Glomerular visceral epithelial cell (primary cell): ENCODE results near the gene RAB6B.

Experiments used
- DNase-seq: peaks from one replicate; pipeline ENCODE4 v3.0.0-alpha.2; 2016; ENCODE audit errors: extremely low spot score

RAB6B gene

DNA sequence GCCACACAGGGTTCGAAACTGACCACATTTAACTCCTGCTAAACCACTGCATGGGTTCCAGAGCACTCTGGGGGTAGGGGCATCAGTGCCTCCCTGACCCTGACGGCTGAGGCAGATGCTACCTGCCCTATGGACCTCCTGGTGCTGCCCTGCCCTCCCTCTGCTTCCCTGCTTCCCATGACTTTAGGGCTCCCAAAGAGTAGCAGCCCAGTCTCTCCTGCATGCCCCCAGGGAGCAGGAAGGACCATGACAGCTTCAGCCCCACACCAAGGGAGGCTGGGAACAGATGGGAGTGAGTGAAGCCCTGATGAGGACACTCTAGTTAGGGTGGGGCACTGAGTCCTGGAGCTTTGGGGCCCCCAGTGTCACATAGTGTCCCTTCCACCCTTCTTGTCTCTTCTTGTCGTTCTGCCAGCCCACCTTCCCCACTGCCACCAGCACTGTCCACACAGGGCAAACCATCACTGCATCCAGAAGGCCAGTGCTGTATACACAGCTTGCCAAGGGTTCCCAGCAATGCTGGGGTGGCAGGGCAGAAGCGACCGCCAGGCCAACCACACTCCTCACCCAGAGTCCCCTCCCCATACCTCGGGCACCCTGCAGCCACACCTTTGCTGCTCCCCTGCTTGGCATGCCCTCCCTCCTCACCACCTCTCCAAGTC lies 59.1 kb downstream of the RAB6B start:
- DNase-seq = no peak

DNA sequence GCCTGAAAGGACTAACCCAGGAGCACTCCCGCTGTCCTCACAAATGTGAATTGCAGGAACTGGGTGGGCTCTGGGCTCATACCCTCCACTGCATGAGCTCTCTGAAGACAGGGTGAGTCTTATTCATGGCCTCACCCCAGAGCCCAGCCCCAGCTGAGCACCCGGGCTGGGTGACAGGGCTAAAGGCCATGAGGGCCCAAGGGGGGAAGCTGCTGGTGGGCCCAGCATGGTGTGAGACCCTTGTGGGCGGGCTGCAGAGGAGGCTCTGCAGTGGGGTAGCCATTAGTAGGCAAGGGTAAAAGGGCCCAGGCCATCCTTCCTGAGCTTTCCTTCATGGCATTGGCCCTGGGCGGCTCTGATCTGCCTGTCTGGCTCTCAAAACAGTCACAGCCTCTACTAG lies 59.7 kb downstream of the RAB6B start:
- DNase-seq = no peak

DNA sequence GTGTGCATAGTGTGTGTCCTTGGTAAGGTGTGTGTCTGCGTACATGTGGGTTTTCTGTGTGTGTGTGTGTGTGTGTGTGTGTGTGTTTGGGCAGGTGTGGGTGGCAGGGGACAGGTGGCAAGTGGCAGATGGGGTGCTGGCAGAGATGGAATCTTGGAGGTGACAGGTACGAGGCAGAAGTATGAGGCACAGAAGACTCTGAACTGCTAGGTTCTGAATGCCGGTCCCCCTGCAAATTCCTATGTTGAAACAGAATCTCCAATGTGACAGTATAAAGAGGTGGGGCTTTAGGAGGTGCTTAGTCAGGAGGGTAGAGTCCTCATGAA lies 60.3 kb downstream of the RAB6B start:
- DNase-seq = no peak

DNA sequence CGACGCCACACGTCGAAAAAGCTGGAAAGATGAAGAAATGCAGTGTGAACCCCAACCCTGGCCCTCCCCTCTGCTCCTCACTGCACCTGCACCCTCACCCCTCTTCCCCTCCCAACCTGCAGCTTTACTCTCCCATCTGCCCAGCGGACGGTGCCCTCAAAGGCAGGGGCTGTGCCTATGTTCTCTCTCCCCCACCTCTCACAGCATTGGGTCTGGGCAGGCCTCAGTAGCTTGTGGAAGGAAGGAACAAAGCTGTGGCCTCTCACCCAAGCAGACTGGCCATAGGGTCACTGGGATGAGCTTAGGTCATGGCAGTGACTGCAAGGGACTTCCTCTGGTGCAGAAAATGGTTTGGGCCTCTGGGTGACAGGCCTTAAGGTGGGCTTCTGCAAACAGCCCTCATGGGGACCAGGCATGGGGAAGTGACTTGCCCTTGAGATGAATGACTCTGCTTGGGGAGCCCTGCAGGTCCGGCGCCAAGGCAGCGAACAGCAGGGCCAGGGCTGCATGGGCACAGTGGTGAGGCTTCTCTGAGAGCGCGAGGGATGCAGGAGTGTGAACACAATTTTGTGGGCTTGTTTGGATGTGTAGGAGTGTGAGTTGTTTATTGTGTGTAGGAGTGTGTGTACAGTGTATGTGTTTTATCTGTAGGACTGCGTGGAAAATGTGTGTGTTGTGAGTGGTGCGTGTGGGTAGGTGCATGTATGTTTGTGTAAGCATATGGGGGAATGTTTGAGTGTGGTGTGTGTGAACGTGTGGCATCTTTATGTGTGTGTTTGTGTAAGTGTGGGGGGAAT lies 60.9 kb downstream of the RAB6B start:
- no peak for DNase-seq

DNA sequence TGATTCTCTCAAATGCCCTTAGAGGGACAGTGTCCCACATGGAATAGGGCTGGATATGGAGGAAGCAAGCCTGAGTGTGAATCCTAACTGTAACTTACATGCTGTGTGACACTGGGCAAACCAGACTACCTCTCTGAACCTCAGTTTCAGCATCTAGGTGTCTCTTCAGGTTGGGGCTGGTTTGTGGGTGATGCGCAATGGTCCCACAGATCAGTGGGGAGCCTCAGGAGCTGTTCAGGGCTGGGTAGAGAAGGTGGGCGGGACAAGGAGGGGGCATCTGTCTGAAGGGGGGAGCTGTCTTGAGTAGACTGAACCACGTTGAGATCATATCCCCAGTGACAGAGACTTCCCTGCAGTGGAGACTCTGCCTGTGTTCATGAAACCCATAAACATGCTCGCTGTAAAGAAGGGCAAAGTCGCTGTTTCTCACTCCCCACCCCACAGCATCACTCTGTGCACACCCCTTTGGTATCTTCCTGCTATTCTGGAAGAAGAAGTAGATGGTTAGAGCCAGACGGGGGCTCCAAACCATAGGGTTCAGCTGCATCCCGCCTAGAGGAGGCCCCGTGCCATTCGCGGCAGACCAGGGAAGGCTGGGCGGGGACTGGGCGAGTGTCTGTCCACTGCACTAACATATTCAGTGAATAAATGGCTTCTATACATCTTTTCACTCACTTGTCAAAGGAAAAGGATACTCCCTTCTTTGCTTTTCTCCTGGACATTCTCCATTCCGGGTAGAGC lies 61.6 kb downstream of the RAB6B start:
- no peak for DNase-seq

DNA sequence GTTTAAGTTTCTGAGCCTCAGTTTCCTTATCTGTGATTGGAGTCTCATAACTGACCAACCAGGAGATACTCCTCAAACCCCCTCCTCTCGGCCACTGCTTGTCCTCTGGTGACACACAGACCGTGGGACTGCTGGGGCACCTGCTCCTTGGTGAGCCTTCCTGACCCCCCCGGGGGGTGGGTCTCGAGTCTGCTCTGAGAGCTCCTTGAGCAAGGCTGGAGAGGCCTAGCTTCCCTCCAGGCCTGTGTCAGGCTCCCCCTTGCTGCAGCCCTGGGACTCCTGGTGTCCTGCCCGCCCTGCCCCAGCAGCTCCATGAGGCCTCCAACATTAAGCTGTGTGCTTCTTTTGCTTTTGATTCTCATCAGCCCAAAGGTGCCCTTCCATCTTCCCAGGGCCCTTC lies 62.4 kb downstream of the RAB6B start:
- DNase-seq = no peak

DNA sequence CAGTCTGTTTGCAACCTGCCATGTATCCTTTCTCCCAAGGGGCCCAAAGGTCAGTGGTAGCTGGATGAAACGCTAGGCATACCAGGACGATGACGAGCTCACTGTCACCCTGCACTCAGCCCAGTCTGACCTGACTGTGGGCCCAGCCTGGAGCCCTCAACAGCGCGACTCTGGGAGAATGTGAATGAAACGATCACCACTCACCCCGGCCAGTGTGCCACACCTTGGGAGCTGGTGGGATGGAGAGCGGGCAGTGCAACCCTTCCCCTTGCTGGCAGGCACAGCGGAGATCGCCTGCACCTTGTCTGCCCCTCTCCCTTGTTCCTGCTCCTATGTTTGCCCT lies 62.9 kb downstream of the RAB6B start:
- DNase-seq = no peak

DNA sequence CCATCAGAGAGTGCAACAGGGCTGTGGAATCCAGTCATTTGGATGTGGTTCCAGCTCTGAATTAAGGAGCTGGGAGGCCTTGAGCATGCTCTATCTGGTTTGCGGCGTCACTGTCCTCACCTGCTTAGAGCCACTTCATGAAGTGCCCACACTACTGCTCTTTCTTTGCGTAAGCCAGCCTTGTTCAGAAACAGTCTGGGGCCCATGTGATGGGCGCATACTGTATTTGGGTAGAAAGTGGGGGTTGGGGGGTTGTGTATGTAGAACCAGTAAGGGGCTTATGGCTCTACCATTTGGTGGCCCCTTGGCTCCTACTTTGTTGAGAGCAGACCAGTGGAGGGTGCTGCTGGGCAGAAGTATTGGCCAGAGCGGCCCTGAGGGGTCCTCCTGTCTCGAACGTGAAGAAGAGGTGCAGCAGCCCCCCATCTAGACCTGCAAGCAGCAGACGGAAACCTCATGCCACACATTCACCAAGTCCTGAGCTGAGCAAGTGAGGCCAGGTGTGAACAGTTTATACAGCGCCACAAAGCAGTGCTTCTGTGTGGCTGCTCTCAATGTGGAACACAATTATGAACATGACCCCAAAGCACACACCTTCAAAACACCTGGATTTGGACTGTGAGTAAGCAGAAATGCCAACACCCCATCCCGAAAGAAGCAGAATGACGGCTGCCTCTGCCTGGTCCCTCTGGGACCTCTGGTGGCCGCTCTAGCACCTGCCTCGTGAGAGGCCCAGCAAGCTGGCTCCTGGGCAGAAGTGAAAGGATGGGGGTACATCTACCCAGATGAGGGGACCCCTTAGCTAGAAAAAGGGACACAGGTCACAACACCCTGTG lies 63.5 kb downstream of the RAB6B start:
- DNase-seq = no peak

DNA sequence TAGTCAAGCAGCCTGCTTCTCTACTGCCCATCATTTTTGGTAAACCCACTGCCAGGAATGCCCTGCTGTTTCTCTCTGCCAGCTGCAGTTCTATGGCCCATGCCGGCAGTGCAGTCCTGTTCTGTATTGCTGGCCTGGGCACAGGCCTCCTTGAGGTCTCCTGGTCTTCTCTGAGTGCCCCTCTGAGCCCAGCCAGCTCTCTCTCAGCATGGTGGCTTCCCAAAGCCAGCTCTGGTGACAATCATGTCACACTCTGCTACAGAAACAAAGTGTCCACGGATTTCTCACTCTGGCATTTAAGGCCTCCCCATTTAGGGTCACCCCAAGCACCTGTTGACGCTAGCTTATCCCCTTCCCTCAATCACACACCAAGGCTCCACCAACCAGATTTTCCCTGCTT lies 65.6 kb downstream of the RAB6B start:
- no peak for DNase-seq

DNA sequence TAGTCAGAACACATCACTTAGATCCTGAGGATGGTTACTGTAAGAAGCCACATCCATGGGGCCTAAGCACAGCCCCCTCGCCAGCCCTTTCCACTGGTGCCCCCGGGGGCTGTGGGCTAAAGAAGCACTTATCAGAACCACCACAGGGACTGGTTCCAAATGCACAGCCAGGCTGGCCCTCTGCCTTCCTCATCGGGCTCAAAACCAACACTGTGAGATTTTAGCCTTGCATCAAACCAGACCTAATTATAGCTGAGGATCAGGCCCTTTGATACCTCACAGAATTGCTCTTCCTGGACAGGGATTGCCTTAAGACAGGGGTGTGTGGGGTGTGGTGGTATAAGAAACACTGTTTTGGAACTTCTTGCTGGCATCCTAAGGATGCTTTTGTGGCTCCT lies 66.4 kb downstream of the RAB6B start:
- DNase-seq = no peak

DNA sequence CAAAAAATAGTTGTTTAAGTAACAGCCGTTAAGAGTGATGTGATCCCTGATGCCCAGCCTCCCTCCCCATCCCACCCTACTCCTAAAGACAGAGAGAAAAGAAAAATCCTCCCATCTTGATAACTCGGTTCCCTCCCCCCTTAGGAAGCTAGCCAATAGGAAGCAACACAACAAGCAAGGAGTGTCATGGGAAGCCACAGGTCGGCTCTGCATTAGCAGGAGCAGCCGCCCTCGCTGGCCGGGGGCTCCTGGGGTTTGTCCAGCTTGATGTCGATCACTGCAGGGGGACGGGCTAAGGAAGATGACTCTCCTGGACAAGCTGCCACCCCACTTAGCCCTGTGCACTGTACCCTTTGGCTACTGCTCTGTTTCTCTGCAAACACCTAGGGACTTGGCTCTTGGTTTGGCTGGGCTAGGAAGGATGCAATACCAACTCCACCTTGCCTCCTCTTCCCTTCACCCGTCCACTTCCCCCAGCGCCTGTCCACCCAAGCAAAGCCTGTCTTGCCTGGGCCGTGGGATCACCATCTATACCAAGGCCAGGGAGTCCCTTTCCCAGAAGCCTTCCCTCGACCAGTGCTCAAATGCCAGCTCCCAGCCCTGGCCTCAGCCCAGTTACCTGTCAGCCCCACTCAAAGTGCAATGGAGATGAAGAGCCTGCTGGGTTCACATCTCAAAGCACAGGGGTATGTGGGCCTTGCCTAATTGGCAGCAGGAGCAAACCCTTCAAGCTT lies 66.9 kb downstream of the RAB6B start:
- DNase-seq = no peak

DNA sequence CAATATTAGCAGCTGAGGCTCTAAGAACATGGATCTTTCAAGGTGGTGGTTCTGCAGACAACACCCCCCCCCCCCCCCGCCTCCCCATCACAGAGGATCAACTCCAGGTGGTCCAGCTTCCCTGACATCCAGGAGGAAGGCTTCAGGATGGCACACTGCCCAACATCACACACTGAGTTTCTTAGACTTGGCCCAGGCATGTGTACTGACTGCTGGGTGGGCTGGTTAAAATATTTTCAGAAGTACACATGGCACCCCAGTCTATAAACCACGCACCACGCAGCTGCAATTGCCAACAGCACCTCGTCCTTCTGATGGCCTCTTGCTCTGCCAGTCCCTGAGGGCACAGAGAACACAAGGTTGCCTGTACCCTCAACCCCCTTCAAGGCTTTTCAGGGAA lies 68.0 kb downstream of the RAB6B start:
- no peak for DNase-seq

DNA sequence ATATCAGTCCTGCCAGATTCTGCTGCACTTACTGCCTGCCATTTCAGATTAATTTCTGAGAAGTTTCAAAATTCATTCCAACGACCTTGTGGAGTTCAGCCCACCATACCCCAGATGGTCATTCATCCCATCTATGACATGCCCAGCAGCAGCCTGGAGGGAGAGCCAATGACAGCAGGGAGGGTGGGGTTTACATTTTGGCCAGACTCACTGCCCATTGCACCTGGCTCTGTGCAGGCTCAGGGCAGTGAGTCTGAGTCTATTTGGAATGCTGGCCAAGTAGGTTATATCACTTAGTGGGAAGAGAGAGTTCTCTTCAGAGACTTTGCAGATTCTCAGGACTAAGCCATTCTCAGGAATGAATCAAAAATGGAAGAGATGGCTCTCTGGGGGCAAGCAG lies 68.5 kb downstream of the RAB6B start:
- no peak for DNase-seq

DNA sequence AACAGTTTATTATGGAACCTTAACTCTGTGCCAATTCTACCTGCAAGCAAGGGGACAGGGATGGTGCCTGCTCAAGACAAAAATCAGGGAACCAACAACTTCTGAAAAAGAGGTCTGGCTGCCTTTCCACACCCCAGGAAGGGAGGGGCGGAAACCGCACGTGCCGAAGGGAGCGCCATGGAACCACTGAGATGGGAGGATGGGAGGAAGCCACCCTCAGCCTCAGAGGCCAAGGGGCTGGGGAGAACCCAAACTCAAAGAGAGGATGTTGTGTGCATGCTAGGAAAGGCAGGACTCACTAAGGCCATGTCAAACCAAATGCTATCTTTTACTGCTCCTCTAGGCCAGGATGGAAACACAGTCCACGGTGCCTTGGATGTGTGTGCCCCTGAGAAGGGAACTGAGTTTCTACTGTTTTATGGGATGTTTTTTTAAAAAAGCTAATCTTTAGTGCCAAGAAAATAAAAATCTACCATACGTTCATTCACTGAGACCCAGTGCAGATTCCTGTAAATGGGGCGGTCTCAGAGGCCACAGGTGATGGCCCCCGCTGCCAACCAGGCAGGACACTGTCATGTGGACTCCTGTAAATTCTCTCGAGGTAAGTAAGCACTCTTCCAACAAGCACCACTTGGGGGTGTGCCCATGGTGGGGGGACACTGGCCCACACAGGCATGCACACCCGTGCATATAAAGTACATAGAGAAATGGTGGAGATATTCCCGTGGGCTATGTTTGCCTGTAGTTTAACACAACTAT lies 69.5 kb downstream of the RAB6B start:
- DNase-seq = no peak

DNA sequence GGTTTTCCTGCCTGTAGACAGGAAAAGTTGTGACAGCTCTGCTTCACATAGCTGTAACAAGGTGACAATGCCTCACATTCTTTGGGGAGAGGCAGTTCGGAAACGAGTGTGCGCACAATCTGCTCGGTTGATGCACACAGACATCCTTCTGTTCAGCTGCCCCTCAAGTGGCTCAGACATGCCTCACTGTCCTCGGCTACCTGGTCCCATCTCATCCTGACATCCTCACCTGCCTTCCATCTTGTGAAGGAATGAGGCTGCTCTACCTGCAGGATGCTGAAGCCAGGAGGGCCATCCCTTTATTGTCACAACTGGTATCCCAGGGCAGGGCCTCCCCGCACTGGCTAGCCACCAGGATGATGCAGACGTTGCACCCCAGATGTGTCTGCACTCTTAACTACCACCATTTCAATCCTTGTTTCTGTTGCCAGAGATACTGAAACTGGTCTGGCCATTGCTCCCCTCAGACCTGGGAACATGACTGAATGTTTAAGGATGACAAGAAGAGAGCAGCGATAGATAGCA lies 70.7 kb downstream of the RAB6B start:
- DNase-seq = no peak

DNA sequence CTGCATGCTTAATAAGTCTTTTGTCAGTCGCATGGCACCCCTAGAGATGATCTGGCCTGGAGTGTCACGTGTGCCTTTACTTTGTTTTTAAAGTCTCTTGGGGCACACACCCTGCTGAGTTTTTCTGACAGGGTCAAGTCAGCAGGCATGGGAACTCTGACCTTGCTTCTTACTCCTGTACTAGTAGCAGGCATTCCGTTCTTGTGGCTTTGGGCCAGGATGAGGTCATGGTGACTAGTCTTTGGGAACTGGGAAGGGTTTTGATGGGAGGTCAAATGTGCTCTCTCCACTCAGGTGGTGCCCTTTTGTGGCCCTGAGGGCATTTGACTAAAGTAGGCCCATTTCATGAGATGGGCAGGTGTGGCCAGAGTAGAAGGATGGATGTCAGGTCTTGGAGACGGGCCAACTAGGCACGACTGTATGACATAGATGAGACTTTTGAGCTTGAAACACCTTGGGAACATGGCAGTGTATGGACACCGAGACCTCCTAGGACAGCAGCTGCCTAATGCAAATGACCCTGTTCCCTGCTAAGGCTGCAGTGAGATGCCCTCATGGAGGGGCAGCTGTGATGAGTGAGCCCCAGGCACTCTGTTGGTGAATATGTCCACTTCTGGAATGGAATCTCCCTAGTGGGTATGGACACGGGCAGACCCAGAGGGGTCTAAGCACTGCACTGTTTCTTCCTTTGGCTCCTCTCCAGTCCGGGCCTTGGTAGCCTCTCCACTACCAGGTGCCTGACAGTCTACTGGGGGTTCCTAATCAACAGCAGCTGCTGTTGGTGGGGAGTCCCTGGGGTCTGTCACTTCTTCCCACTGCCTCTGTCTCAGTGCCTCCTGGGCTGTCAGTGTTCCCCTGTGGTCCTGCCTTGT lies 73.7 kb downstream of the RAB6B start:
- peak; percentile 84 for DNase-seq

DNA sequence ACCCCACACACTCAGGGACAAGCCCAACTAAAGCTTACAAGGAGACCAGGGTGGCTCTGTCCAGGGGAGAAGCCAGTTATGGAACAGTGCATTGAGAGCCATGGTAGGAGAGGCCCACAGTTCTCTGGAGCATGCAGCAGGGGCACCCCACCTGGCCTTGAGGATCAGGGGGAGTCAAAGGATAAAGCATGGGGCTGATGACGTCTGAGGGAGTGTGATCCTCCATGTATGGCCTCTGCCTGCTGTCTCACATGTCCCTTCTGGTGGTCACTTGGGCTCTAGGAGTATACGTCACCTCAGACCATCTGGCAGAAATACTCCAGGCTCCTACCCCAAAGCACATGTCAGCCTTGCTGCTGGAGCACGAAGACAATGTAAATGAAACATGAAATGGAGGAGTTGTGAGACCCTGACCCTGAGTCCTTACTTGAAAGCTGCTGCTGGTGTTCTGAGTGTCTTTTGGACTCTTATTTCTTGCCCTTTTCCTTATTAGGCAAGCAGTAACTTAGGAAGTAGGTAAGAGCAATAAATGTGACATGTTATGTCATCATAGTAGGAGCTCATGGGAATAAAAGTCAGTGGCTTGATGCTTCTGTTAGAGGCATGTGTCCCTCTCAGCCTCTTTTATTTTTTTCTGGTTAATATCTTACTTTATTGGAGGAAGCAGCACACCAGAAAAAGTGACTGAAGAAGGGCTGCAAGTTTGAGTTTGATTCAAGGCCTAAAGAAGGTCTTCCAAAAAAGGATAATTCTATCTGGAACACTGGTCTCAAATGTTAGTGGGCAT lies 74.6 kb downstream of the RAB6B start:
- no peak for DNase-seq

DNA sequence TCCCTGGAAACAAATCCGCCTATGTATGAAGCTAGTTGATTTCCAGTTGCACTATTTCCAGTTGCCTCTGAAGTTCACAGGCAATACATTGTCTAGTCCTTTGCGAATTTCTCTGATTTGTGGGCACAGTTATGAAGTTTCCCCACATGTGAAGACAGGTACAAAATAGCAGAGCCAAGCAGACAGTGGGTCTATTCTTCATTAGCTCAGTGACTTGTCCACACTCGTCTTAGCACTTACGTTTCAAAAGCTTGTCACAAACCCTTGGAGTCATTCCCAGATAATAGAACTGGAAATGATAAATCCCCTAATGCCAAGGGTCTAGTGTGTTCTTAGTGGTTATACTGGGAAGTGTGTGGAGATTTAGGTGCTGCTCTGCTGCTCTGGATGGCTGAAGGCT lies 75.6 kb downstream of the RAB6B start:
- no peak for DNase-seq

DNA sequence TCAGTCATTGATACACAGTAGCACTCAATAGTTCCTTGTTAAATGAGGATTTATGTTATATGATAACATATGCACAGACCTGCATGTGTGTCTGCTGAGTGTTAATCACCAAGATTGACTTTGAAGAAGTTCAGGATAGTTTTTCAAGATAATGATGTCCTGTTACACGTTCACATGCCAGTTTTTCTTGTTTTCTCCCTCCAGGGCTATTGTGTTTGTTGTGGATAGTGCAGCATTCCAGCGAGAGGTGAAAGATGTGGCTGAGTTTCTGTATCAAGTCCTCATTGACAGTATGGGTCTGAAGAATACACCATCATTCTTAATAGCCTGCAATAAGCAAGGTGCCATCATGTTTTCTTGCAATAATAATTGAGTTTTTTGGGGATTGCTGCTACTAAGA lies 80.3 kb downstream of the RAB6B start:
- no peak for DNase-seq
